ENCODE measurements around the gene SULT4A1.

DNA sequence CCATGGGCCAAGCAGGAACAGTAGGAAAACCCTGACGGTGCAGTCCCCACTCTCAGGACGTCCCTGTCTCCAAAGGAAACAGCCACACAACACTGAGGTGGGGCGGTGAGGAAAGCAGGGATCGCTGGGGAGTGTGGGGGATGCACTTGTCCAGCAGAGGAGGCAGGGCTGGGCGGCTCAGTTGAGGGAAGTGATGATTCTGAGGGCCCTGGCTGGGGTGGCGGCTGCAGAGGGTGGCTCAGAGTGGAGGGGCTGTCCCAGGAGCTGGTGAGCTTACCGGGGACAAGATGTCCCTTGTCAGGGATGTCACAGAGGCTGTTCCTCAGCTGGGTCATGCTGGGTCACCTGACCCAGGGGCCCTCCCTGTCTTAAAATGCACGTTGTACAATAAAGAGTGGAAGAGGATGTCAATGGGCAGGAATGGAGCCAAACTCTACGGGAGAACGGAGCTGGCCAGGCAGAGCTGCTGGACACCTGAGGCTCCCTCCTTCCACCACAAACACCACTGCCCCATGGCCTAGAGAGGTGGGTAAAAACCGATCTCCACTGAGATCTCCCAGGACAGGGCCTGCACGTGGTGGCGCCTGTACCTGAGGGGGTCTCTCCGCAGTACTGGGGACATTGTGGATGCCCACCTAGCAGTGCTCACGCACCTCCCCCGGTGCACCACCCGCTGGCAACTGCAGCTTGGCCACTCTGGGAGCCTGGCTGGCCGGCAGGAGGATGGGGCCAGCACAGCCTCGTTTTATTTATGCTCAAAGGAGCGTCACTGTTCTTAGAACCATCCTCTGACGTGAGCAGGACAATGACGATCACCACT, 40.5 kb downstream of the SULT4A1 start:
- TF ChIP-seq CTCF (IDR thresholded peaks at IDR 0.05): no peak
- TF ChIP-seq POLR2A (IDR thresholded peaks at IDR 0.05): no peak

Measured in body of pancreas (tissue), 4 donors.